ENCODE measurements around the gene BRINP3.

- TF ChIP-seq CTCF (conservative IDR thresholded peaks at IDR 0.05; ENCODE audit: low read depth, low read length) = no peak
- no peak for TF ChIP-seq EZH2 (IDR thresholded peaks at IDR 0.05; ENCODE audit: low read length, unreplicated experiment)
Measured at GRCh38 chr1:190049314-190049713, 428.4 kb downstream of the BRINP3 start.

All from PC-3 (cell line).